Activated CD8-positive, alpha-beta memory T cell treated with anti-CD3 and anti-CD28 coated beads, Interleukin-2, amount 50 U/mL, for 24 hours (primary cell): Measurements from ENCODE around the gene LRFN4.

Source experiments
- DNase-seq: peaks from one replicate; pipeline ENCODE4 v3.0.0-alpha.2; 2020; ENCODE audit errors: extremely low read depth

The LRFN4 gene

DNA sequence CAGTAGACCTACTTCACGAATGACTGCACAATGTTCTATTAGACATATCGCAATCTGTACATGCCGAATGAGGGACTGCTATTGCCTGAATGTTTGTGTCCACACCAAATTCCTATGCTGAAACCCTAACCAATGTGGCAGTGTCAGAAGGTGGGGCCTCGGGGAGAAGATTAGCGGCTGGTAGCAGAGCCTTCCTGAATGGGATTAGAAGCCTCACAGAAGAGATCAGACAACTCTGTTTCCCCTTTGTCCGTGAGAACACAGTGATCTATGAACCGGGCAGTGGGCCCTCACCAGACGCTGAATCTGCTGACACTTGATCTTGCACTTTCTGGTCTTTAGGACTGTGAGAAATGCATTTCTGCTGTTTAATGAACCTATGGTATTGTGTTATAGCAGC lies 33.1 kb downstream of the LRFN4 start:
- DNase-seq, result no peak

DNA sequence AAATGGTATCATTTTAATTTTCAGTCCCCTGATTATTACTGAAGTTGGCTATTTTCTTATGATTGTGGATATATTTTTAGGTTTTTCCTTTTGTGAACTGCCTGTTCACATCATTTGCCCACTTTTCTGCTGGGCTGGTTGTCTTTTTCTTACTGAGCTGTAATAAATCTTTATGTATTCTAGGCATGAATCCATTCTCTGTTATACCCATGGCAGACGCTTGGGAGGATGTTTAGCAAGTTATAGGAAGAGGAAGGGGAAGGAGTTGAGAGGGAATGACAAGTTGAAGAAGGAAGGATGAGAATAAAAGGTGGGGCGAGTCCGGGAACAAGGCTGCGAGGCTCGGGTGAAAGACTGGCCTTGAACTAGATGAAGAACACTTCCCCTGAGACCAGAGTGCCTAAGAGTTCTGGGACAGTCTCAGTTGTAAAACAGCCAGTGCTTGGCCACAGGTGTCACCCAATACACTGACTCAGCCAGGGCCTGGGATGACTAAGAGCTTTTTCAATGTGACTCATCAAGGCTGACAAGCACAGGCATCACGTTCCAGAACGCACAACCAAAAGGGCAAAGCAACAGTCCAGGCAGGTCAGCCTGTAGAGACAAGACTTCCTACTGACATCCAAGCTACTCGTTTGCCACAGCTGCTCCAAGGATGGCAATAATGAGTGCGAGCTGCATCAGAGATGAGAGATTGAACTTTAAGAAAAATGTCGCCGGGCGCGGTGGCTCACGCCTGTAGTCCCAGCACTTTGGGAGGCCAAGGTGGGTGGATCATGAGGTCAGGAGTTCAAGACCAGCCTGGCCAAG lies 35.2 kb downstream of the LRFN4 start:
- peak; percentile 42 for DNase-seq

DNA sequence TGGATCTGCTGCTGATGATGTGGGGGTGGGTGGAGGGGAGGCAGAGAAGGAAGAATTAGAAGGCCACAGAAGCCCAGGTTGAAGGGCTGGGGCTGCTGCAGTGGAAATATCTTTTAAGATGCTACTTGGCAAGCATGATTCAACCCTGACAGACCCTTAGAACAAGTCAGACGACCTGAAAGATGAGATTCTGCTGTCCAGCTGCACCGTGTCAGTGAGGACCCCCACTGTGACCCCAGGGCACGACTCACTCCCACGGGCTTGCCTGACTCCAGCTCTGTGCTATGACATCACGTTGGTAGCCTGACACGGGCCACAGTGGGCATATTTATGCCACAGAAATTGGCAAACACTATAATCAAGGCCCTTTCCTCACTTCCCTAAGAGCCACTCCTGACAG lies 36.0 kb downstream of the LRFN4 start:
- DNase-seq, result no peak

DNA sequence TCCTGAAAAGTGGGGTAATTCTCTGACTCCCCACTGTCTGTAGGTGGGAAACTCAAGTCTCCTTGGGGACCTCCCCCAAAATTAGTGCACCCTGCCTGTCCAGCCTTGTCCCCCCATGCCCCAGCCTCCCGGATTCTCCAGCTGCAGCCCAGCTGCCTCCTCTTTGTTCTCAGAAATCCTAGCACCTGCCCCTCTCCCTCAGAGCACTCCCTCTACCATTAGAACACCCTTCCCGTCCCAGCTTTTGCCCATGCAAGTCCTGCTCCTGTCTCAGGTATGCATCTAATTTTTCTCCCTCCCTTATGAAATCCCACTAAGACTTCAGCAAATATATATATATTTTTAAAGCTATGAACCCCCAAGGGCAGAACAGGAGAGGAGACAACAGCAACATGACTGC lies 37.3 kb downstream of the LRFN4 start:
- no peak for DNase-seq

DNA sequence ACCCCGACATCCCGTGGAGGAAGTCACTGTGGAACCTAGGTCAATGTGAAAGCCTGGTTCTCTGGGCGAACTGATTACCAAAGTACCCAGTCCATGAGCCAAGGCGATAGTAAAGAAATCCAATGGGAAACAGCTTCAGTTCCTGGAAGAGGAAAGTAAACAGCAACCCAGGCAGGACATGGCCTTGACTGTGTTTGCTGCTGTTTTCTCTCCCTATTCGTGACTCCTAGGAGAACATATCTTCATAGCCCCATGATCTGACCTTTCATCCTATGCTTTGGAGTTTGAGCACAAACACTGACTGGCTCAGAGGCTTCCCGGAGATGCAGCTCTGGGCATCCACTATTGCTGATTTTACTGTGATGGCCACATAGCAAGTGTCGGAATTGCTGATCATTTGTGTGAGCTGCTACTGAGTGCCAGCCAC lies 45.1 kb downstream of the LRFN4 start:
- no peak for DNase-seq

DNA sequence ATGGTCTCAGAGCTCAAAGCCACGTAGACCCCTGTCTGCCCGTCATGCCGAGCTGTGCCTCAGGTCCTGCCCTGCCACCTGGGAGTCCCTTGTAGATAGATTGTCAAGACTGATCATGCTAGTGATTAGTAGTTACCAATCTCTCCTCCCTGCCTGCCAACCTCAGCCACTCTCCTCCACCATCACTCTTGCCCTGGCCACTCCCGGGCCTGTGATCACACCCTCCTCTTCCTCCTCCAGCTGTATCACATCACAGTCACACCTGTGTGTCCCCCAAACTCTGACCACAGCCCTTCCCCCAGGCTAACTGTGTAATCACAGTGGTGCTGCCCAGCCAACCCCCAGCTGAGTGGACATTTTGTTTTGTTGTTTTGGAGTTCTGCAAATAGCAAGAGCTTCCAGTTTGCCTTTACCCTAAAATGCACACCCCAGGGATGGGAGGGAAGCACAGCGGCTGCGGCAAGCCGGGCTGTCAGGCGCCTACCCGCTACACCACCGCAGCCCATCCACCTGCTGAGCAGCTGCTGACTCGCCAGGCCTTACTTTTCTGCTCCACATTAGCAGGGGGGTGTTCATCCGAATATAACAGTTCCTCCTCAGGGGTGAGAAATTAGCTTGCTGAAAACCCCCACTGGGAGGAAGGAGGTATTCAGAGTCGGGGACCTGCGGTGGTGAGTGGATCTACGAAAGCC lies 45.8 kb downstream of the LRFN4 start:
- no peak for DNase-seq

DNA sequence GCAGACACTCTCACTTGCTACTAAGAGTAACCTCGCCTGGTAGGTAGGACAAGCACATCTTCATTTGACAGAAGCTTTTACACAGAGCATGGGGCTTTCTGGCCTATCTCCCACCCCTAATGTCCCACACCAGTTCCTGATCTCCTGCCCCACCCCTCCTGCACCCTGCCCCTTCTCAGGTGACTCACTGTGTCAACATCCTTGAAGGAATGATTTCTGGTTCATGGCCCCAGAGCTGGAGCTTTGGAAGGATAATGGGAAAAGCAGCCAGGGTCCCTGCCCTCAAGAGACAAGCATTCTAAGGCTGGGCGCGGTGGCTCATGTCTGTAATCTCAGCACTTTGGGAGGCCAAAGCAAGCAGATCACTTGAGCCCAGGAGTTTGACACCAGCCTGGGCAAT lies 47.2 kb downstream of the LRFN4 start:
- DNase-seq, result no peak

DNA sequence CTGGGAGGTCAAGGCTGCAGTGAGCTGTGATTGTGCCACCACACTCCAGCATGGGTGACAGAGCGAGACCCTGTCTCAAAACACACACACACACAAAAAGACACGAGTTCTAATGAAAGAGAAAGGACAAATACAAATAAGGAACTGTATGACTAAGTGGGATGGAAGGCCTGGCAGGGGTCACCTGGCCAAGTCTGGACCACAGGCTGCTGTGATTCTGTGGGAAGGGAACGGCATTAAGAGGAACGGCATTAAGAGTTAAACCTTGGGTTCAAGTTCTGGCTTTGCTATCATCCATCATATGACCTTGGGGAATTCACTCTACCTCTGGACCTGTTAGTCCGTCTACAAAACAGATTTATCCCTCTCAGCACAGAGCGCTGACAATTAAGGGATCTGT lies 47.7 kb downstream of the LRFN4 start:
- no peak for DNase-seq

DNA sequence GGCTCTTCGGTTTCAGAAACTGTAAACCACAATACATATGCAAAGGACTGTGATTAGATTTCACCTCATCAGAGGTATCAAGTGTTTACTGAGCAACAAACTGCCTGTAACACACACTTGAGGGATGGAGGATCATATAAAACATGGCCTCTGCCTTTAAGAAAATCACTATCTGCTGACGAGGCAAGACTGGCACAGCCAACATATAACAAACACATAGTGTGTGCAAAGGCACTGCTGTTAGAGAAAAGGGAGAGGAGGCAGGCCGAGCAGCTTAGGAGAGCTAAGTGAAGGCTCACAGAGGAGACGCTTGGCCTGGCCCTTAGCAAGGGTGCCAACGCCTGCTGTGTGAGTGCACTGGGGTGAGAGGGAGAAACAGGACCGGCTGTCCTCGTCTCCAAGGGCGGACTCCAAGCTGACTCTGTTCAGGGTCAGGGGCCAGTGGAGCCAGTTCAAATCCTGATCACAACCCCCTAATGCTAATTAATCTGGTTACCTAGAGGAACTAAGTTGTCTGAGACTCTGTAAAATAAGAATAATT lies 48.2 kb downstream of the LRFN4 start:
- DNase-seq, result no peak

DNA sequence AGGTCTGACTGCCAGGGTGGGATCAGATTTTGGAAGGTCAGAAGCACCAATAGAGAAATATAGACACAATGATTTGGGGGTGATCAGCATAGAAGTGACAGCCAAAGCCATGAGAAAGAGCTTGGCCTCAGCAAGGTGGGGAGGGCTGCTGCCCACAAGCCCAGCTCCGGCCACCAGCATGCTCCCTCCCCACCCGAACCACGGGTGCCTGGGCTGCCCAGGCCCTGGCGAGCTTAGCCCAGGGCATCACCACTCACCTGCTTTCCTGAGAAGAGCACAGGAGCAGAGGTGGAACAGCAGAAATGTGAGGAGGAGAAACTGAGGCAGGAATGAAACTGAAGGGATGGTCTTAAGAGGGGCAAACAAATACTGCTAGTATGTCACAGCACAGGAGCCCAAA lies 48.8 kb downstream of the LRFN4 start:
- no peak for DNase-seq

DNA sequence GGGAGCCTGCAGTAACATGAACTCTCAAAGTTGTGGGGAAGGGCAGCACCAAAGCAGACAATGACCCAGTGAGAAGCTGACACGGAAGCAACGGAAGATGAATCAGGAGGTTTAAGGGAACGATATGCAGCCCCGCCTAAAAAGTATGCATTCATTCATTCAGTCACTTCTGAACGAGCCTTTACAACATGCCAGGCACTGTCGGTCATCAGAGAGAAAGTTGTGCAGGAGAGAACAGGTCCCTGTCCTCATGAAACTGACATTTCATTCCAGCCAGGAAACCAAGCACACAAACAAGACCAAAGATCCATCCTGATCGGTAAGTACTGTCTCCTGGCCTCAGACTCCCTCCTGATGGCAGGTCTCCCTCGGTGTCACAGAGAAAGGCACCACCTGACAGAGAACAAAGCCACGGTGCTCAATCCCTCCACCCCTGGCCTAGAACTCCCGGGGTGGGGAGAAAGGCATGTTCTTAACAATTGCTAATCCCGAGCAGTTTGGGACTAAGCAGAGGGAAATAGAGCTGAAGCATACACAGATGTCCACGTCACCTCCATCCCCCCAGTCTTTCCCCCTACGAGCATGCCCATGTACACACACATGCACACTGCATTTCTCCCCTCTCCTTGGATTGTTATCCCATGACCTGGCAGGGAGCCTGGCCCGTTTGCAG lies 49.3 kb downstream of the LRFN4 start:
- no peak for DNase-seq

DNA sequence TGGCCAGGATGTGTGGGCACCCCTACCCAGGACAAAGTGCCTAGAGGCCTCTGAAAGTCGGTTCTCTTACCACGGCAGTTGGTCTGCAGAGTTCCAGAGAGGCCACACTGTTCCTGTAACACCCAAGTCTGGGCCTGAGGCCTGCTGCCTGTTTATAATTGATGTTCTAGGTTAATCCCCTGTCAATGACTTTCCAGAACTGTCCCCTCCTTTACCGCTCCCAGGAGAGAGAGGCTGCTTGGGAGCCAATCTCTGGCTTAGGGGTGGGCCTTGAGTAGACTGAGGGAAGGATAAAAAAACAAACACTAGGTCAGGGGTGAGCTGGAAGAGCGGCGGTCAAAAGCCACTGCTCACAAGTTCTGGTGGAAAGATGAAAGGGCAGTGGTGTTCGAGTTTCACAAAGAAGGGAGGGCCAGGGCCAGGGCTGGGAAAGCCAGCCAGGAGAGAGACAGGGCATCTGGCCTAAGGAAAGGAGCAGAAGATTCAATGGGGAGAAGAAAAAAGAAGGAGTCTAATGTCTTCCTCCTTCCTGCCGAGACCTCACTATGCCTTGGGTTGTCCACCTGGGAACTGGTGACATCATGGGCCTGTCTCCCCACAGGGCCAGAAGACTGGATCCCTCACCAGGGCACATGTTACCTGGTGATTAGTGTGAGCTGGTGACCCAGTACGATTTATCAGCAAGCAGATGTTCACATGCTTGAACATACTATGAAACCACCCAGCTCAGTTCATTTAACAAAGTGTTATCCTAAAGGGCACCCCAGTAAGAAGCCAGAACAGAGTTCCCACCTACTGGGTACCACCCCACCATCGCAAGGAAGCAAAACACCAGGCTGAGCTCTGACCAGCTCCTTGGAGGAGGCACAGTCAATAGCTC lies 51.1 kb downstream of the LRFN4 start:
- no peak for DNase-seq

DNA sequence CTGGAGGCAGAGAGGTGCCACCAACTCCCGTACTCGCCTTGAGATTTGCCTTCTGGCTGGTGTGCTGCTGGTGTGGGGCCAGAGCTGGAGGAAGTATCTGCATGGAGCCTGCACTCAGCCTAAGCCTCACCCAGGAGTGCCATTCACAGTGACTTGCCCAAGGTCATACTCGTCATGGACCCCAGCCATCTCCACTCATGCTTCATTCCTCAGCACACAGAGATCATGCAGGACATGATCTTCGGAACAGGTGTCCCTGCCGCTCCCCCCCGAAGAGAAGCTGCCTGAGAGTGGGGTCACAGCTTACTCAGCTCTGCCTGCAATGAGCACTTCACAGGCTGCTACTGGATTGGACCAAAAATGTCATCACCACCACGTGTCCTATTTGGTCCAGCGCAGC lies 52.3 kb downstream of the LRFN4 start:
- DNase-seq, result no peak

DNA sequence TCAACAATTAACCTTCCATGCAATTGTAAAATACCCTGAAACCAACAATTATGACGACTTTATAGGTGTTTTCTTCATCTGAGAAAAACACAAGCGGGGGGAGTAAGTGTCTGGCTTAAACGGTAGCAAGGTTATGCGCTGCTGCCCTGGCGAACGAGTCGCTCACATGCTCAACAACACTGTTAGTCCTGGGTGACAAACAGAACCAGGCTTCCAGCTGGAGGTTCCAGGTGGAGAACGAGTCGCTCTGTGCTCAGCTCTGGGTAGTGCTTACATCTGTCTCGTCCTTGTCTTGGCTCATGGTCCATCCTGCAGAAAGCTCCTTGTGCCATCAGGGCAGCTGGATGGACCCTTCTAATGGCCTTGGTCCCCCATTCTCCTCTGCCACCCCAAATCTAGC lies 53.2 kb downstream of the LRFN4 start:
- no peak for DNase-seq
